GM21423 (cell line): ENCODE results near the gene ZNF557.

Experiments
- ATAC-seq: cut with Tn5 transposase; IDR thresholded peaks from one replicate; pipeline ENCODE4 v1.9.1; 2021; ENCODE audit warnings: mild to moderate bottlenecking, moderate library complexity; ENCODE audit not compliant: unreplicated experiment

Gene ZNF557

GRCh38 chr19:7124782-7125181 is 55.3 kb downstream of the ZNF557 start:
- no peak for ATAC-seq

- ATAC-seq: no peak
These were observed 55.7 kb downstream of the ZNF557 start for GRCh38 chr19:7125221-7125620.

GRCh38 chr19:7126132-7126531 is 56.6 kb downstream of the ZNF557 start:
- ATAC-seq: no peak

GRCh38 chr19:7130043-7130442 is 60.5 kb downstream of the ZNF557 start:
- no peak for ATAC-seq

- no peak for ATAC-seq
These were observed 62.6 kb downstream of the ZNF557 start for GRCh38 chr19:7132054-7132453.

GRCh38 chr19:7137120-7137519 is 67.6 kb downstream of the ZNF557 start:
- ATAC-seq: no peak
